GM19467 (cell line): ENCODE data around the gene MRGPRF.
"Not testable (repeated sequence)": the region's sequence is repeated elsewhere in the genome, so short reads cannot be mapped to it uniquely, and the experiment has no call there.

ENCODE experiments used
- ATAC-seq: cut with Tn5 transposase; IDR thresholded peaks from one replicate; pipeline ENCODE4 v1.9.1; 2021; ENCODE audit warnings: mild to moderate bottlenecking, moderate library complexity; ENCODE audit not compliant: unreplicated experiment

MRGPRF gene

DNA sequence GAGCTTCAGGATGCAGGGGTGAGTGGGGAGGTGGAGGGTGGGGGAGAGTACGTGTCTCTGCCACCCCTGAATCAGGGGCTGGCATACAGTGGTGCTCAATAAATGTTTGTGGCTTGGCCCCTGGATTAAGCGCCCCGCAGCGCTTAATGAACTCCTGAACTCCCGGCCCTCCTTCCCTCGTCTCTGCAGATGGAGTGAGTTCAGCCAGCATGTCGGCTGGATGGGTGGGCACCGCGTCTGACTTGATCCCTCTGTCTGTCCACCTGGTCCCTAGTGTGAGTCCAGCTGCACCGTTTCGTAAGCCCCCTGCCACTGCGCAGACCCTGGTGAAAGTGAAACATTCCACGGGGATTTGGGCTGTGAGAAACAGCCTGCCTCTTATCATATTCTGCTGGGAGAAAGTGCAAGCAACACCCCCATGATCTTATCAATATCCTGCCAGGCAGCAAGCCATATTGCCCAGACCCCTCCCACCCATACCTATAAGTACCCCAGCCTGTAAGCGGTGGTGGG, 20.2 kb downstream of the MRGPRF start:
- ATAC-seq, result no peak

DNA sequence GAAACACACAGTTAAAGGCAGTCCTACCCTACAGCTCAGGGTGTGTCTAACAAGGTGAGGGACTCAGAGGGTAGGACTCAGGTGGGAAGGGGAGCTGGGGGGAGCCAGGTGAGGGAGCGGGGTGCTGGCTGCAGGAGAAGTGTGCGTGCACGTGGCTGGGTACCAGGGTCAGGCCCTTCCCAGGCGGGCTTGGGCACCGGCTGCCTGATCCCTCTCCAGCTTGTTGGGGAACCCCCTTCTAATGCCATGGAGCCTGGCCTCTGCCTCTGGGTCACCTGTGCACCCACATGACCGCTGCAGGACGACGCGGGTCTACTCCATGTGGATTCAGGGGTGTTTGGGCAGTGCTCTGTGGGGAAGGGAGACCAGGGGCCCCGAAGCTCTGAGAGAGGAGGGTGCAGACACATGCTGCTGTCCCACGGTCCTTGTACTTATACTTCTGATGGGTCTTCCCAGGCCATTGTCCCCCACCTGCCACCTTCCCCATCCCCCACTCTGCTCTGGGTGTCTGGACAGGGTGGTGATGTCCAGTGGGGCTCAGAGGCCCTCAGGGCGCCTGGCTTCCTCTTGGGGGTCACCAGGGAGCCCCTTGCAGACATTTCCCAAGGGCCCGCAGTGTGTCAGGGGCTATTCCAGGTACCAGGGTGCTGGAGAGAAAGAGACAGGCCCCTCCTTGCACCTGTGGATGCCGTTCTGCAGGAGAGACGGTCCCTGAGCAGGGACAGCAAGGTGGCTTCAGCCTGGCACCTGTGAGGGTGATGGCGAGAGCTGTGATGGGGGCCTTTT, 21.9 kb downstream of the MRGPRF start:
- no peak for ATAC-seq

DNA sequence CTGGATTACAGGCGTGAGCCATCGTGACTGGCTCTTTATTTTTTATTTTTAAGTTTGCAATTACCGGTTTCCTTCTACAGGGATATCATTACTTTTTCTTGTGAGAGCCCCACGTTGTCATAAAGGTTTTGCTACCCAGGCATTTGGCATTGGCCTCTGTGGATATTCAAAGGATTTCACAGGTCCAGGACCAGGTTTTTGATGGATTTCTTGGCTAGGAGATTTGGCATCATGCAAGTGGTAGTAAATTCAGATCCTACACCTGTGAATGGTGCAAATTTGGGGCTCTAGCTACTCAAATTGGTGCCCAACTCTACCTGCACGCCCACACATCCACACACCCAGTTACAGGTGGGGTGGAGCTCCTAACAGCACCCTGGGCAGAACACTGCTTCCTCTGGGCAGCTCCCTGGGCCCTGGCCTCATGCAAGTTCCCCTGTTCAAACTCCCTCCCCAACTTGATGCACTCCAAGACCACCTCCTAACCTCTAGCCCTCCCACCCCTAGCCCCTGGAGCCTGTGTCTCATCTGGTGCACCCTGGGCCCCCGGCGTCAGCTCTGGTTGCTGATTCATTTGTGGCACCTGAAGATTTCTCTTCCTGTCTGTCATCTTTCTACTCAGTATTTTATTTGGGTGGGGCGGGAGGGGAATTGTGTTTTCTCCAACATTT, 23.0 kb downstream of the MRGPRF start:
- no peak for ATAC-seq

DNA sequence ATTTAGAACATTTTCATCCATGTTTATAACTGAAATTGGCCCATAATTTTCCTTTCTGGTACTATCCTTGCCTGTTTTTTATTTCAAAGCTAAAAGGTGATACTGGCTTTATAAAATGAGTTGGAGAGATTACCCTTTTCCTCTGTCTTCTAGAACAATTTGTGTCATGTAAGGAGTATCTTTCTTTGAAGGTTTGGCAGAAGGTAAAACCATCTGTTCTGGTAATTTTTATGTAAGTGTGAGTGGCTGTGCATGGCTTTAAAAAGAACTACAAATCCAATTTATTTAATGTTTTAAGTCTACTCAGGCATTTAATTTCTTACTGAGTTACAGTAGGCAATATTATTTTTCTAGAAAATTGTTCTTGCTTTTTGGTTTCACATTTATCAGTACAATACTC, 24.6 kb downstream of the MRGPRF start:
- ATAC-seq, result no peak

DNA sequence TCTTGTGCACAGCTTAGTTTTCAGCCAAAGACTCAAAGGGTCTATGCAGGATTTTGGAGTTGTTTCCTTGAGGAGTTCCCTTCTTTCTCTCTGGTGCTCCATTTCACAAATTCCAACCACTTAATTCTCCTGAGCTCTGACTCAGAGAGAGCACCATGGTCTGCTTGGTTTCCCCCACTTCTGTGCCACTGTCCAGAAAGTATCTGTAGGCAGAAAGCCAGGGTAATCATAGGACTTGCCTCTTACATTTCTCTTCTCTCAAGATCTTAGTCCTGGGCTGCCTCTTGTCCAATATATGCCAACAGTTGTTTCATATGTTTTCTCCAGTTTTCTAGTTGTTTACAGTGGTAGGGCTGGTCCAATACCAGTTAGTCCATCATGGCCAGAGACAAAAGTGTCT, 25.8 kb downstream of the MRGPRF start:
- ATAC-seq, result no peak

DNA sequence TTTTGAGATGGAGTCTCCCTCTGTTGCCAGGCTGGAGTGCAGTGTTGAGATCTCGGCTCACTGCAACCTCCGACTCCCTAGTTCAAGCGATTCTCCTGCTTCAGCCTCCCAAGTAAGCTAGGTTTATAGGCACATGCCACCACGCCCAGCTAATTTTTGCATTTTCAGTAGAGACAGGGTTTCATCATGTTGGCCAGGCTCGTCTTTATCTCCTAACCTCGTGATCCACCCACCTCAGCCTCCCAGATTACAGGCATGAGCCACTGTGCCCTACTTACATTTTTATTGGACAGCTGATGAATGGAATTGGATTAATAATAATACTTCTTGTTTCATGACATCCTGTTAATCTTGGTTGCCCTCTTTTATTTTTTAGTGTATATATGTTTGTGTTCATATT, 29.2 kb downstream of the MRGPRF start:
- no peak for ATAC-seq

DNA sequence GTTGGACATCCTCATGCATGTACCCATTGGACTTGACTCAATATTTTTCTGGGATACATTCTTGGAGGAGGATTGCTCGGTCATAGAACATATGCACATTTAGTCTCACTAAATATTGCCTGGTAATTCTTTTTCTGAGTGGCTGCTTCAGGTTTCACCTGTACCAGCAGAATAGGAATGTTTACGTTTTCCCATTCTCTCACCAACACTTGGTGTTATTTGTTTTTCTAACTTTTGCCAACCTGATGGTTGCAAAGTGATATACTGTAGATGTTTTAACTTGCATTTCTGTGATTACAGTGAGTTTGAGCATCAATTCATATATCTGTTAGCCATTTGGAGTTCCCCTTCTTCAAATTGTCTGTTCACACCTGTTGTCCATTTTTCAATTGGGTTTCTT, 30.9 kb downstream of the MRGPRF start:
- no peak for ATAC-seq

DNA sequence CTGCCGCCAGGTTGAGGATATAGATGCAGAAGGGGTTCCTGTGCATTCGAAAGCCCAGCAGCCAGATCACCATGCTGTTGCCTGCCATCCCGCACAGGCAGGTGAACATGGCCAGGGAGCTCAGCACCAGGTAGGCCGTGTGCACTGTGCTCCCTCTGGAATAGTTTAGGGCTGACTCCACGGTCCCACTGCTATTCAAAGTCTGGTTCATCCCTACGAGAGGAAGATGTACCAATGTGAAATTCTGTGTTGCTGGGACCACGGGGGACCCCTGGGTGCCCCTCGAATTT, 32.3 kb downstream of the MRGPRF start, which contains the start of gene MRGPRD:
Gene MRGPRD (minus strand): TSS at position 211 of the 290 bp plus-strand sequence. CDS start 0 bp downstream, at position 211.
- ATAC-seq, result no peak

DNA sequence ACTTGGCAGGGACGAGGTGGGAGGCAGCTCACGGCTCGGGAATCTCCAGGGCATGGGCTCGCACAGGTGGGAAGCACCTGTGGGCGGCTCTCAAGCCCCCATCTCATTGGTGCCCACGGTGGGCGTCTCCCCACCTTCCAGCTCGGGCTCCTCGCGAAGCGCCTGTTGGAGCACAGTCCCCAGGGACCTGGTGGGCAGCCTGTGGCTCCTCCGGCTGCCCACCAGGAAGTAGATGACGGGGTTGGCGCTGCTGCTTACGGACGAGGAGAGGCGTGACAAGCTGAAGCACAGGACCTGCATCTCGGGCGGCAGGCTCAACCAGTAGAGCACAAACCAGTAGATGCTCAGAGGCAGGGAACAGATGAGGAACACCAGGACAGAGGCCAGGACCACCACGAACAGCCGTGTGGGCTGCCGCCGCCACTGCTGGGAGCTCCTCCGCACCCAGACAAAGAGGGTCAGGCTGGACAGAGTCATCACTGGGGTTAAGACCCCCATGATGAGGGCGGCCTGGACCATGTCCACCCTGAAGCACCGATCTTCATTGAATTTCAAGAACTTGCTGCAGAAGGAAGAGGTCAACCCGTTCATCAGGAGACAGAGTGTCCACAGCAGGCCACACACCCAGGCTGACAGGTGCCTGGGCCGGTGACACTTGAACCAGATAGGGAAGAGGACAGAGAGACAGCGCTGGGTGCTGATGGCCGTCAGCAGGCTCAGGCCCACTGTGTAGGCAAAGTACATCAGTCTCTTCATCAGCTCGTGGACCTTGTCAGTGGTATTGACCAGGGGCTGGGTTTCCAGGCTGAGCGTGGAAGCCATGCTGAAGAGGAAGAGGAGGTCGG, 32.9 kb downstream of the MRGPRF start:
- ATAC-seq, result no peak

DNA sequence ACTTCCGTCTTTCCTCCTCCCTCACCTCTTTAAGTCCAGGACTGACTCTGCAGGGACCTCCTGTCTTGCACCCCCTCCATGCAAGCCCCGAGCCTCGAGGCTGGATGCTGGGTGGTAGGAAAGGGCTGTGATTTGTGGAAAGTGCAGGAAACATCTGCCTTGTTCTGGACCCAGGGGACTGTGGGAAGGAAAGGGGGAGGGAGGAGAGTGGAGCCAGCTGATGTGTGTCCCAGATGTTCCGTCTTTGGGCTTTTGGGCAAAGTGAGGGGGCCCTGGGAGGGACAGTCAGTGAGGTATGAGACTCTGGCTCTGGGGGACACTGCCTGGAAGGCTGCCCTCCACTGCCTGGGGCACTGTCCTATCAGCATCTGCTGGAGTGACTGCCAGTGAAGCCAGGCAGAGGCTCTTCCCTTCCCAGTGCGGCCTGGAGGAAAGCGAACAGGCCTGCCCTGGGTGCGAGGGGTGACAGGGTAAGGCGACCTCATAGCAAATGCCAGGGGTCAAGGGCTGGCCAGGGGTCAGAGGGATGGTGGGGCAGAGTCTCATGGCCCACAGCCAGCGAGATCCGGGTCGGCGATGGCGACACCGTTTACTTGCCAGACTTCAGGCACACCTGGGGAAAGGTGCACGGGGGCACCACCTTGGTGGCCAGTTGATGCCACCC, 34.0 kb downstream of the MRGPRF start:
- no peak for ATAC-seq

DNA sequence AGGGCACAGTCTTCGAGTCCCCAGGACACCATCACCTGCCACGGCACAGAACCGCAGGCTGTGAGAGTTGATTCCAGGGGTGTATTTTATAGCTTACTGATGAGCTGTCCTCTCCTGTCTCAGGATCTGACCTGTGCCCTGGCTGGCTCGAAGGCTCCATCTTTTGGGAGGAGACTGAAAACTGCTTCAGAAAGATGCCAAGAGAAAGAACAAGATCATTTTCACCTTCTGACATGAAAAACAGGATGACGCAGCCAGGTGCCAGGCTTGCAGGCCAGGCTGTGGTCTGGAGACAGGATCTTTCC, 34.5 kb downstream of the MRGPRF start:
- ATAC-seq, result no peak

DNA sequence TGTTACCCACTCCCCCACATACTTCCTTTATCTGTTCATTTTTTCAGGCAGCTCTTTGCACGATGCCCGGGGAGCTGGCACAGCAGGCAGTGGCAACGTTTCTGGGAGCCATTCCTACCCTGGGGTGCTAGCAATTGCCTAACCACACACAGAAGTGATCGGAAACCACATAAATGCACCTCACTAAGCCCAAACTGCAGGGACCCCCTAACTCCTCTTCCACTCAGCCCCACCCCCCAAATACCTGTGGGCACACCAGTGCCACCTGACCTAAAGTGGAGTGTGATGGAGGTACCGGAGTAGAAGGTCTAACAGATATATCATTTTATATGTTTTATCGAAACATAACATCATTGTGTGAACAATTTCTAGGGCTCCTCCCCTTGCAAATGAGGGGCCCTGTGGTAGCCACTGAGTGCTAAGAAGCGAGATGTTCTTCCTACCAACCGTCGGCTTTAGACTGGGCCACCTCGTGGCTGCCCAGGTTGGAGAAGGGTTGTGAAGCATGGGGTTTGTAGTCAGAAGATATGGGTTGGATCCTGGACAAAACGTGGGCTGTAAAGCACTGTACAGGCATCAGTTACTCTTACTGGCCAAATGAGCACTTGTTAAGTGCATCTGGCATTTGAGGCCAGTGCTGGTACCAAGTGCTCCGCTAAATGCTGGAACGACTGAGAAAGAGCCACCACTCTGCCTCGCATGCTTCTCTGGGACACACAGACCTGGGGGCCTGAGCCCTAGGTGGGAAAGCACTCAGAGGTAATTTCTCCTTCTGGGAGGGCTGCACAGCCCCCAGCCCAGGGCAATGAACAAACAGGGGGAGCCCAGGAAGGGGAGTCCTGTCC, 35.0 kb downstream of the MRGPRF start:
- no peak for ATAC-seq

DNA sequence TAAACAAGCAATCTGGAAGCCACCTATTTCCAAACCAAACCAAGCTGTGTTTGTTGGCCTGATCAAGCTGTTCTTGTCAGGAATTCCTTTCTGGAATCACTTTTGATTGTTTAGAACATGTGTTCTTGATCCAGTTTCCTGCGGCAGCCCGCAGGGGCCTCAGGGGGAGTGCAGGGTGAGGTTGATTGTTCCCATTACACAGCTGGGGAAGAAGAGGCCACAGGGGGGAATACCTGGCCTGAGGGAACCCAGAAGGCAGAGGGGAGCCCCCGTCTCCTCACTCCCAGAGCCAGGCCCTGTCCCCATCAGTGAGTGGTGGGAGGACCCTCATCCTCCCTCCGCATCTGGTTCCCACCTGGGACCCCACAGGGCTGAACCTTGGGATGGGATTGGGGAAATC, 36.5 kb downstream of the MRGPRF start:
- ATAC-seq, result no peak

DNA sequence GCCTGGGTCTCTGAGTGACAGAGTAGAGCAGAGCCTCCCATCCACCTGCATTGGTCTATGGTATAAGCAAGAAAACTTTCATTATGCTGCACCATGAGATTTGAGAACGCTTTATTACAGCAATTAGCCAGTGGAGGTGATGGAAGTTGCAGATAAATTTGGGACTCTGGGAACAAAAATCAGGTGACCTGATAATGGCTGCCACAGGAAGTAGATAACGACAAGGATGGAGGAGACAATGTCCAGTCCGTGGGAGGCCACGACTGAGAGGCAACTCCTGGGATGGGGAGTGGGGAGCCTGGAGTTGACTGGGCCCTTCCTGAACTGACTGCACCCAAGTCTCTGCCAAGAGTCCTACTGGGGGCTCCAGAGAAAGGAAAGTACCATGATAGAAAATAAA, 37.0 kb downstream of the MRGPRF start:
- no peak for ATAC-seq

DNA sequence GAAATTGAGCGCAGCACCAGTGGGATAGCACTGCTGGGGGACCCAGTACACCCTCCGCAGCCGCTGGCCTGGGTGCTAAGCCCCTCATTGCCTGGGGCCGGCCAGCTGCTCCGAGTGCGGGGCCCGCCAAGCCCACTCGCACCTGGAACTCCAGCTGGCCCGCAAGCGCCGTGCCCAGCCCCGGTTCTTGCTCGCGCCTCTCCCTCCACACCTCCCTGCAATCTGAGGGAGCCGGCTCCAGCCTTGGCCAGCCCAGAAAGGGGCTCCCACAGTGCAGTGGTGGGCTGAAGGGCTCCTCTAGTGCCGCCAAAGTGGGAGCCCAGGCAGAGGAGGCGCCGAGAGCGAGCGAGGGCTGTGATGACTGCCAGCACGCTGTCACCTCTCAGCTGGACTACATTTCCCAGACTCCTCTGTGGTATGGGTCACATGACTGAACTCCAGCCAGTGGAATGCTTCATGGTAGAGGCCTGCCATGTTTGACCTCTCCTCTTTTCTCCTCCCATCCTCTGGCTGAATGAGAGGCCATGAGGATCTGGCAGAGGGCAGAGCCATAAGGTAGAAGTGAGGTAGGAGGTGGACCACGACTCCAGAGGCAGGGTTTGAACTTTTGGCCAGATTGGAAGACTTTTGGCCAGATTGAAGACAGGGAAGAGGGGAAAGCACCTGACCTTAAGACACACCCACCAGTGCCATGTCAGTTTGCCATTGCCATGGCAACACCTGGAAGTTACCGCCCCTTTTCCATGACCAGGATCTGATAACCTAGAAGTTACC, 38.4 kb downstream of the MRGPRF start:
- no peak for ATAC-seq

DNA sequence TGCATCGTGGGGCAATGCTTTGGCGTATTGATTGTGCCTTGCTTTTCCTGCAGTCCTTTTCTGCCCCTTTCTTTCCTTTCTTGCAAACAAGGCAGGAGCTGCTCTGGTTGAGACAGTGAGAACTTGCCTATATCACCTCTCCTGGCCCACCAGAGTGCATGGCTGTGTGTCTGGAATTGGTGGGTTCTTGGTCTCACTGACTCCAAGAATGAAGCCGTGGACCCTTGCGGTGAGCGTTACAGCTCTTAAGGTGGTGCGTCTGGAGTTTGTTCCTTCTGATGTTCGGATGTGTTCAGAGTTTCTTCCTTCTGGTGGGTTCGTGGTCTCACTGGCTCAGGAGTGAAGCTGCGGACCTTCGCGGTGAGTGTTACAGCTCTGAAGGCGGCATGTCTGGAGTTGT, 39.3 kb downstream of the MRGPRF start:
- ATAC-seq, result not testable (repeated sequence)

DNA sequence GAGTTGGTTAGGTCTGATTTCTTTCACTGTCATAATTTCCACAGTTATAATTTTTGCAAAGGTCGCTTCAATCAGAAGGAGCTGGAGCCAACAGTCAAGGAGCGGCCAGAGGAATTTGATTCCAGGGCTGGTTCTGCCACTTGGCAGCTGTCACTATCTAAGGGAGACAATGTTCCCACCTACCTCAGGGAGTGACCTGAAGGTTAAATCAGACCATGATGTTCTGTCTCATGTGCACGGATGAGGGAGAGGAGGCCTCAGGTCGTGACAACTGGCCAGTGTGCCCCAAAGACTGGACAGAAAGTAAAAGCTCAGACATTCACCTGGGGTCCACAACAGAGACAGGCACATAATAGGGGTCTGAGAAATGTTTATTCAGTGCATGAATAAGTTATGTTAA, 39.8 kb downstream of the MRGPRF start:
- ATAC-seq, result no peak

DNA sequence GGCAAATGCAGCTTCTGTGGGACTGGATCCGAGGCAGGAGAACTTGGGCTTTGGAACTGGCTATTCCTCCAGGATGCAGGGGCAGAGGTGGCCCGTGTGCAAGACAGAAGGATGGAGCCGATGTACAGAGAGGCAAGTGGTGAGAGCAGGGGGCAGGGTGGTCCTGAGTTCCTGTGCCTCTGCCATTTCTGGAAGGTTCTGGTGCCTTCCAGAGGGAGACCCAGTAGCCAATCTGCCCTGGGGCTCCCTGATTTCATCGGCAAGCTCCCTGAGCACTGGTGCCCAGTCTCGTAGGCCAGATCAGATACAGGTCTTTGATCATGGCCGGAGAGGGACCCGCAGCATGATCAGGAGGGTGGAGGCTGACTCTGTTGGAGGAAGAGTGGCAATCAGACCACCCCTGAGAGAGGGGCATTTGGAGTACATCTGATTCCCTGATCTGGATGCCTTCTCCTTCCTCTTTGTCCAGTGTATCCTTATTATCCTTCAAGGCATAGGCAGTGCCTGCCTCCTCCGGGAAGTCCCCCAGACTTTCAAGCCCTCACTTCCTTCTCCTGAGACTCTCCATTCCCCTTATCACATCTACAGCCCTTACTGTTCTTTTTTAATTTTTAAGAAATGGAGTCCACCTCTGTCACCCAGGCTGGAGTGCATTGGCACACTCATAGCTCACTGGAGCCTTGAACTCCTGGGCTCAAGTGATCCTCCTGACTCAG, 42.0 kb downstream of the MRGPRF start:
- no peak for ATAC-seq

DNA sequence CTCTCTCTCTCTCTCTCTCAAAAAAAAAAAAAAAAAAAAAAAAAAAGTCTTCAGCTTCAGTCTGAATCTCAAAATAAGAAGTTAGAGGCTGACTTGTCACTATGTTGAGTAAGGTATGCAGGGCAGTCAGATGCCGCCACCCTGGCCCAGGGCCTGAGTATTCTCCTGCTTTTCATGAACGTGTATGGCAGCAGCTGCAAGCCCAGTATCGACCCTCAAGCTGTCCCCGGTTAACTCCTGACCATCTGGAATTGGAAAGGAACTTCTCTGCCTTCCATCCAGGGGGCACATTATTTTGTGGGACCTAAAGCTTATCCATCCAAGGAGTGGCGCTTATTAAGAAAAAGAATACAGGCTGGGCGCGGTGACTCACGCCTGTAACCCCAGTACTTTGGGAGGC, 43.7 kb downstream of the MRGPRF start:
- no peak for ATAC-seq
